Naive thymus-derived CD4-positive, alpha-beta T cell (primary cell): ENCODE data around the gene CLCA1. TPM values are rescaled to one million over a fixed set of nuclear protein-coding genes. Genes with fewer than 3 reads are reported as not detected.

ENCODE experiments used
- ATAC-seq: fragments of 150-1000 bp; cut with Tn5 transposase; 2 replicates; pipeline ENCODE4 v1.10.0; 2021; ENCODE audit warnings: mild to moderate bottlenecking, moderate library complexity
- CTCF ChIA-PET: fragments of 350-600 bp; sonication (Branson Sonifier 250); formaldehyde crosslinking; loops from one replicate; lab custom pipeline; 2021; ENCODE audit warnings: antibody characterized with exemption; lab: Charles Lee
- POLR2A ChIA-PET: fragments of 350-600 bp; sonication (Branson Sonifier 250); formaldehyde crosslinking; loops from one replicate; lab custom pipeline; 2021; ENCODE audit warnings: antibody characterized with exemption, inconsistent platforms; lab: Charles Lee
- DNase-seq, 9 donors: peaks; one replicate each; pipeline versions ENCODE4 v3.0.0 to v3.0.0-alpha.2; 2020 to 2022; ENCODE audit warnings: mixed read lengths in 1 of 9
- H3K27ac ChIP-seq: one replicate; pipeline ENCODE4 v1.7.0; 2013; ENCODE audit warnings: mild to moderate bottlenecking, low read depth, low read length, moderate library complexity
- H3K27me3 ChIP-seq, 2 donors: one replicate each; pipeline ENCODE4 v1.7.0; 2013; ENCODE audit warnings: low read length in 2 of 2, mild to moderate bottlenecking in 2 of 2, moderate library complexity in 2 of 2; ENCODE audit not compliant: control insufficient read depth in 2 of 2, insufficient read depth in 2 of 2
- H3K36me3 ChIP-seq, 3 experiments: 1 replicate in 2 of 3; 2 replicates in 1 of 3; pipeline ENCODE4 v1.7.0; 2013; ENCODE audit warnings: low read length in 3 of 3, mild to moderate bottlenecking in 3 of 3, moderate library complexity in 1 of 3; ENCODE audit not compliant: insufficient read depth in 3 of 3, control insufficient read depth in 2 of 3
- H3K4me1 ChIP-seq, 2 donors: one replicate each; pipeline ENCODE4 v1.7.0; 2013; ENCODE audit warnings: low read length in 2 of 2, mild to moderate bottlenecking in 2 of 2, moderate library complexity in 1 of 2; ENCODE audit not compliant: control insufficient read depth in 2 of 2, insufficient read depth in 2 of 2
- H3K4me3 ChIP-seq: 2 replicates; pipeline ENCODE4 v1.7.0; 2013; ENCODE audit warnings: mild to moderate bottlenecking, low read length
- H3K9me3 ChIP-seq, 3 experiments: 1 replicate in 2 of 3; 2 replicates in 1 of 3; pipeline ENCODE4 v1.7.0; 2013; ENCODE audit warnings: low read length in 3 of 3; ENCODE audit not compliant: control insufficient read depth in 2 of 3
- H3K27ac Mint-ChIP-seq, 9 donors: one replicate each; pipeline ENCODE4 v1.8.0; 2020 to 2022; ENCODE audit warnings: mixed read lengths in 9 of 9, mild to moderate bottlenecking in 8 of 9, moderate library complexity in 5 of 9, inconsistent platforms in 2 of 9
- H3K27me3 Mint-ChIP-seq, 5 donors: one replicate each; pipeline ENCODE4 v1.8.0; 2021 to 2022; ENCODE audit warnings: mixed read lengths in 5 of 5, mild to moderate bottlenecking in 1 of 5
- H3K36me3 Mint-ChIP-seq, 5 donors: one replicate each; pipeline ENCODE4 v1.8.0; 2020 to 2022; ENCODE audit warnings: mixed read lengths in 5 of 5, mild to moderate bottlenecking in 3 of 5, inconsistent platforms in 1 of 5
- H3K4me1 Mint-ChIP-seq, 7 donors: one replicate each; pipeline ENCODE4 v1.8.0; 2020 to 2022; ENCODE audit warnings: mixed read lengths in 7 of 7, mild to moderate bottlenecking in 3 of 7, inconsistent platforms in 1 of 7
- H3K4me3 Mint-ChIP-seq, 10 donors: one replicate each; pipeline ENCODE4 v1.8.0; 2020 to 2022; ENCODE audit warnings: mild to moderate bottlenecking in 10 of 10, mixed read lengths in 10 of 10, moderate library complexity in 6 of 10, inconsistent platforms in 2 of 10
- H3K9me3 Mint-ChIP-seq, 11 donors: one replicate each; pipeline ENCODE4 v1.8.0; 2020 to 2022; ENCODE audit warnings: mixed read lengths in 11 of 11, mild to moderate bottlenecking in 4 of 11, inconsistent platforms in 1 of 11, moderate library complexity in 1 of 11
- intact Hi-C, 2 donors: fragments of 100-400 bp; cut with micrococcal nuclease; formaldehyde crosslinking; loops; one replicate each; pipeline ENCODE4 v1.15.1; 2023
- polyA plus RNA-seq, 2 donors: library from polyadenylated mRNA; unstranded; fragments of 300-500 nt; fragmentation: Illumina TruSeq; gene quantifications; one replicate each; pipeline ENCODE4 v1.2.3, GENCODE V29; 2021
- total RNA-seq, 6 experiments: library from RNA in 5 of 6; stranded (reverse) in 5 of 6; gene quantifications; 1 replicate in 5 of 6; 2 replicates in 1 of 6; pipeline ENCODE4 v1.2.3 and lab custom pipeline; 2021 to 2026

The CLCA1 gene
- total and polyA plus RNA-seq, 7 experiments from 2014 or later, result not detected

- intact Hi-C loops, result loop anchor here (5.0 to 10.0 kb wide), 6 partner anchors 201 to 823 kb away; partner anchors contain the start of genes HS2ST1 (in 1 of the 2), LMO4 (in 1 of the 2), SELENOF (in 1 of the 2) and SH3GLB1 (in 1 of the 2)
- Histone ChIP-seq H3K4me1 (peaks cover 0 to 8% of the 10 kb centered on the region in 2 donors), H3K27me3 (no peaks in the 10 kb centered on the region), H3K27ac (no peak overlapping the region), H3K9me3 (no peaks in the 10 kb centered on the region), H3K36me3 (no peaks in the 10 kb centered on the region), H3K4me3 (no peak overlapping the region)
- Mint-ChIP-seq H3K4me1 (peaks cover 0 to 18% (median 10%) of the 10 kb centered on the region in 7 donors), H3K9me3 (no peaks in the 10 kb centered on the region), H3K36me3 (no peaks in the 10 kb centered on the region), H3K27me3 (peaks cover 0 to 31% (median 6%) of the 10 kb centered on the region in 5 donors), H3K27ac (no peak overlapping the region), H3K4me3 (peak overlapping the region in 5 of 10 donors; percentile 49 to 89 (median 85))
- CTCF ChIA-PET, result interaction anchor here (0.8 to 2.9 kb wide), 9 partner anchors 14 to 578 kb away, joined by 3 to 20 read pairs (median 4); no protein-coding TSS in a partner anchor
- POLR2A ChIA-PET, result interaction anchor here (0.8 kb wide), 1 partner anchor 119 kb away, joined by 3 read pairs; no protein-coding TSS in a partner anchor
- ATAC-seq (no peak), DNase-seq (no peak)
Observed at GRCh38 chr1:86504137-86504479, 35.4 kb downstream of the CLCA1 start.

DNA sequence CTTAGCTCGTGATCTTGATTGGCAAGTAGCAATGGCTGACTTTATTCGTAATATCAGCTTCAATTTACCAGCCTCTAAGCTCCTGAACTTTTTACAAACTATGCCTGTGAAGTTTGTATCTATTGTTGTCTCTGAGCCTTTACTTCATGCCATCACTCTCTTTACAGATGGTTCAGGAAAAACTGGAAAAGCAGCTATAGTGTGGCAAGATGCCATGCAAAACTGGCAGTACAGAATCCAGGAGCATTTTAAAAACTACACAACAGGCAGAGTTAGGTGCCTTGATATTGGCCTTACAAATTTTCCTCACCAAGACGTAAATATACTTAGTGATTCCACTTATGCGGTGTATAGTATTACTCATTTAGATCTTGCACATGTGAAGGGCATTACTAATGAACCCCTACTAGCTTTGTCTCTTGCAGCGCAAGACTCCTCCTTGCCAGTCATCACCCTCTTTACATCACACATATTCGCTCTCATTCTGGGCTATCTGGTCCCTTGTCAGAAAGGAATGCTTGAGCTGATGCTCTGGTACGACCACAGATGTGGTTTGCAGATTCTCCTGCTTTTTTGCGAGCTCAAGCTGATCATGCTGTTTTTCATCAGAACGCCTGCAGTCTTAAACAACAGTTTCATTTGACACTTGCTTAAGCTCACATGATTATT, 36.3 kb downstream of the CLCA1 start:
- Histone ChIP-seq H3K9me3 (no peaks in the 10 kb centered on the region), H3K27me3 (no peaks in the 10 kb centered on the region), H3K4me3 (no peak overlapping the region), H3K4me1 (peaks cover 0 to 8% of the 10 kb centered on the region in 2 donors), H3K36me3 (no peaks in the 10 kb centered on the region), H3K27ac (no peak overlapping the region)
- Mint-ChIP-seq H3K27ac (no peak overlapping the region), H3K27me3 (peaks cover 0 to 31% (median 6%) of the 10 kb centered on the region in 5 donors), H3K36me3 (no peaks in the 10 kb centered on the region), H3K4me1 (peaks cover 0 to 18% (median 10%) of the 10 kb centered on the region in 7 donors), H3K9me3 (peaks cover 0 to 1% (median 0%) of the 10 kb centered on the region in 11 donors), H3K4me3 (no peak overlapping the region)
- DNase-seq (no peak), ATAC-seq (no peak)
- POLR2A ChIA-PET, result interaction anchor here (0.6 to 0.8 kb wide), 2 partner anchors 120 to 148 kb away, joined by 3 read pairs; no protein-coding TSS in a partner anchor
- intact Hi-C loops, result loop anchor here (5.0 to 10.0 kb wide), 6 partner anchors 200 to 822 kb away; partner anchors contain the start of genes HS2ST1 (in 1 of the 2), LMO4 (in 1 of the 2), SELENOF (in 1 of the 2) and SH3GLB1 (in 1 of the 2)
- CTCF ChIA-PET, result interaction anchor here (0.5 to 2.9 kb wide), 11 partner anchors 14 to 790 kb away, joined by 3 to 20 read pairs (median 4); no protein-coding TSS in a partner anchor

DNA sequence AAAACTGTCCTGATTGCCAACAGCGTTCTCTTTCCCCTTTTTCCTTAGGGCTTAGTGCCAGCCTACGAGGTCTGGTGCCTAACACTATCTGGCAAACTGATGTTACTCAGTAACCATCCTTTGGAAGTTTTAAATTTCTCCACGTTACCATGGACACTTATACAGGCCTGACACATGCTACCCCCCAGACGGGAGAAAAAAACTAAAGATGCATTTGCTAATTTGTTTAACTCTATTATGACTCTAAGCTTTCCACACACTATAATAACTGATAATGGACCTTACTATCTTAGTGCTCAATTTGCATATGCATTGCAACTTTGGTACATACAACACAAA, 36.8 kb downstream of the CLCA1 start:
- Histone ChIP-seq H3K27ac (no peak overlapping the region), H3K4me3 (no peak overlapping the region)

DNA sequence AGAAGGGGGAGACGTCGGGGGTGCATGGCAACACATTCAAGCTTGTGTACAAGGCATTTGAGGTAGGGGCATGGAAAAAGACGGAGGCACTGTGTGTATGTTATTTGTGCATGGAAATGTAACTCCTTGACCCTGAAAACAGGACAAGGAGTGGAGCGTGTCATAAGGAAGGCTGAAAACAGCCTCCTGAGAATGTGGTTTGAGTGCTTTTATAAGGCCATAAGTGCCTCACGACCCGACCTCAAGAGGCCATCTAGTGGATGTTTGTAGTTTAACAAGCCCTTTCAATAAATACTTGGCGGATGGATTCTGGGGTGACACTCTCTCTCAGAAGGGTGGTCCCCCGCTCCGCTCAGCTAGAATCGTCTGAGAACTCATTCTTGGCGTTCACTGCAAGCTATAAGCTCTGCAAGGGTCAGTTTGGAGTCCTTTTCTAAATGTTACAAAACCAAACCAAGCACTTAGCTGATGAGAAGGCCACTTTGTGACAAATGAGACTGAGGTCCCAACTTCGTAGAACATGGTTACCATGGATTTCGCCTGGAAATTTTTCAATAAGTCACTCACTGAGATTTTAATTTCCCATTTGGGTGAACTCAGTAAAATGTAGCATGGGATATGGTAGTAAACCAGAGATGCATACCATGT, 39.3 kb downstream of the CLCA1 start:
- CTCF ChIA-PET, result interaction anchor here (0.5 to 1.5 kb wide), 5 partner anchors 11 to 130 kb away, joined by 3 to 7 read pairs (median 3); no protein-coding TSS in a partner anchor
- no peak overlapping the region for H3K4me3 Mint-ChIP-seq
- Histone ChIP-seq H3K36me3 (no peaks in the 10 kb centered on the region), H3K4me3 (no peak overlapping the region), H3K4me1 (no peaks in the 10 kb centered on the region), H3K27me3 (no peaks in the 10 kb centered on the region), H3K27ac (no peak overlapping the region), H3K9me3 (no peaks in the 10 kb centered on the region)
- POLR2A ChIA-PET, result interaction anchor here (1.3 kb wide), 1 partner anchor 196 kb away, joined by 3 read pairs; the partner anchor contains the start of gene SH3GLB1
- no peaks in the 10 kb centered on the region for H3K36me3 Mint-ChIP-seq
- peaks cover 0 to 8% (median 0%) of the 10 kb centered on the region in 7 donors for H3K4me1 Mint-ChIP-seq
- peaks cover 0 to 29% (median 6%) of the 10 kb centered on the region in 5 donors for H3K27me3 Mint-ChIP-seq
- peak; percentile 41 for ATAC-seq
- H3K9me3 Mint-ChIP-seq, result peaks cover 0 to 3% (median 0%) of the 10 kb centered on the region in 11 donors
- H3K27ac Mint-ChIP-seq, result no peak overlapping the region
- peak in 5 of 9 donors; percentile 13 to 30 (median 25) for DNase-seq
- intact Hi-C loops, result loop anchor here (1.0 to 10.0 kb wide), 4 partner anchors 89 to 457 kb away; partner anchors contain the start of gene SH3GLB1 (in 1 of the 2)

More for the DNA sequence above, 36.8 kb downstream of the CLCA1 start:
- Mint-ChIP-seq H3K4me3 (no peak overlapping the region), H3K4me1 (peaks cover 0 to 18% (median 10%) of the 10 kb centered on the region in 7 donors), H3K36me3 (no peaks in the 10 kb centered on the region), H3K27ac (no peak overlapping the region), H3K9me3 (peaks cover 0 to 1% (median 0%) of the 10 kb centered on the region in 11 donors), H3K27me3 (peaks cover 0 to 31% (median 6%) of the 10 kb centered on the region in 5 donors)
- Histone ChIP-seq H3K27me3 (no peaks in the 10 kb centered on the region), H3K36me3 (no peaks in the 10 kb centered on the region), H3K9me3 (no peaks in the 10 kb centered on the region), H3K4me1 (peaks cover 0 to 8% of the 10 kb centered on the region in 2 donors)
- POLR2A ChIA-PET, result interaction anchor here (0.6 kb wide), 1 partner anchor 148 kb away, joined by 3 read pairs; no protein-coding TSS in a partner anchor
- ATAC-seq (no peak), DNase-seq (no peak)
- CTCF ChIA-PET, result interaction anchor here (0.5 to 2.9 kb wide), 5 partner anchors 15 to 789 kb away, joined by 3 to 20 read pairs (median 4); no protein-coding TSS in a partner anchor
- intact Hi-C loops, result loop anchor here (10.0 kb wide), 2 partner anchors 199 to 459 kb away; partner anchors contain the start of gene SH3GLB1 (in 1 of the 2)

GRCh38 chr1:86508583-86508969, 39.8 kb downstream of the CLCA1 start:
- Mint-ChIP-seq H3K27ac (no peak overlapping the region), H3K4me3 (no peak overlapping the region), H3K4me1 (peaks cover 0 to 8% (median 0%) of the 10 kb centered on the region in 7 donors), H3K9me3 (peaks cover 0 to 3% (median 0%) of the 10 kb centered on the region in 11 donors), H3K27me3 (peaks cover 0 to 24% (median 6%) of the 10 kb centered on the region in 5 donors), H3K36me3 (no peaks in the 10 kb centered on the region)
- POLR2A ChIA-PET, result interaction anchor here (1.3 kb wide), 1 partner anchor 196 kb away, joined by 3 read pairs; the partner anchor contains the start of gene SH3GLB1
- Histone ChIP-seq H3K27ac (no peak overlapping the region), H3K9me3 (no peaks in the 10 kb centered on the region), H3K4me3 (no peak overlapping the region), H3K36me3 (no peaks in the 10 kb centered on the region), H3K4me1 (no peaks in the 10 kb centered on the region), H3K27me3 (no peaks in the 10 kb centered on the region)
- DNase-seq (no peak), ATAC-seq (no peak)
- intact Hi-C loops, result loop anchor here (1.0 to 10.0 kb wide), 4 partner anchors 89 to 456 kb away; partner anchors contain the start of gene SH3GLB1 (in 1 of the 2)
- CTCF ChIA-PET, result interaction anchor here (0.7 to 1.5 kb wide), 4 partner anchors 9 to 130 kb away, joined by 3 to 5 read pairs (median 3); no protein-coding TSS in a partner anchor

DNA sequence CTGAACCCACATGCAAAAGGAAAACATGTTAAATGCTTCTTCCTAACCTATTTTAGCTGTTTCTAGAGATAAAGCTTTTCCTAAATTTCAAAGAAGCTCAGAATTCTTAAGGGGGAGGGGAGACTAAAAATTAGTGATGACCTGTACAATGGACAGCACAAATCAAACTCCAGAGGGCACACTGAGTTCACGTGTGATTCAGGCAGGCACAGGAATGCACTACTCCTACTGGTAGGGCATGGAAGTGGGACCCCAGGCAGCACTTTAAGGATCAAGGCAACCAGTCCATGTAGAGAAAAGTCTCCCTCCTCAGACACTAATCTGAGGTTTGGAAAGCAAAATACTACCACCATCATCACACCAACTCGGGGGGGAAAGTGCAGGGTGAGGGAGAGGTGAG, 46.9 kb downstream of the CLCA1 start:
- H3K27me3 ChIP-seq, result no peaks in the 10 kb centered on the region
- no peaks in the 10 kb centered on the region for H3K36me3 ChIP-seq
- H3K27me3 Mint-ChIP-seq, result no peaks in the 10 kb centered on the region
- H3K9me3 Mint-ChIP-seq, result peaks cover 0 to 1% (median 0%) of the 10 kb centered on the region in 11 donors
- H3K4me3 ChIP-seq, result no peak overlapping the region
- H3K27ac Mint-ChIP-seq, result no peak overlapping the region
- ChIA-PET CTCF (interaction anchor here (0.6 kb wide), 1 partner anchor 229 kb away, joined by 3 read pairs; no protein-coding TSS in a partner anchor), POLR2A (no interaction called here)
- no peaks in the 10 kb centered on the region for H3K4me1 Mint-ChIP-seq
- H3K27ac ChIP-seq, result no peak overlapping the region
- ATAC-seq (no peak), DNase-seq (no peak)
- H3K9me3 ChIP-seq, result no peaks in the 10 kb centered on the region
- H3K4me1 ChIP-seq, result no peaks in the 10 kb centered on the region
- intact Hi-C loops, result loop anchor here in 1 of 2 donors (5.0 kb wide), 2 partner anchors 227 to 567 kb away; no protein-coding TSS in a partner anchor
- H3K4me3 Mint-ChIP-seq, result no peak overlapping the region
- no peaks in the 10 kb centered on the region for H3K36me3 Mint-ChIP-seq
